ENCODE results near the gene CAMK4.
A peak's percentile ranks its signal among the peaks of the same experiment; 100 is the strongest.
"Not testable (repeated sequence)": the region's sequence is repeated elsewhere in the genome, so short reads cannot be mapped to it uniquely, and the experiment has no call there.

CAMK4 gene

DNA sequence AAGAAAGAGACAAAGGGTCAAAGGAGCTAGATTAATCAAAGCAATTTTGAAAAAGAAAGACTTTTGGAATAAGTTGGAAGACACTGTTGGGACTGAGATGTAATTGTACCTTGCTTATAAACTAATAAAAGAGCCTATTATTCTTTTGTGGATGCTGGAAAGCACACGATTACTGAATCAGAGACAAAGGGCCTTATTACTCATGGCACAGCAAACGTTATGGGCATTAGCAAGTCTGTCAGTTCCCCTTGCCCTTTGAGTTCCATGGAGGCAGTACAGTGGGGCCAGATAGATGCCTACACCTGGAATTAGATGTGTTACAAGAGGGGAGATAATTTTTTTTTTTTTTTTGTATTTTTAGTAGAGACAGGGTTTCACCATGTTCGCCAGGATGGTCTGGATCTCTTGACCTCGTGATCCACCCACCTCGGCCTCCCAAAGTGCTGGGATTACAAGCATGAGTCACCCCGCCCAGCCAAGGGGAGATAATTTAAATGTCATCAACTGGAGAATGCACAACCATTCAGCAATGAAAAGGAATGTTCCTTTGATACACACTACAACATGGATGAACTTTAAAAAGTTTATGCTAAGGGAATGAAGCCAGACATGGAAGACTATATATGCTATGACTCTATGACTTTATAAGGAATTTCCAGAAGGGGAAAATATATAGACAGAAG is 159.2 kb downstream of the CAMK4 start:
- no peak for DNase-seq (ENCODE audit: low spot score)

DNA sequence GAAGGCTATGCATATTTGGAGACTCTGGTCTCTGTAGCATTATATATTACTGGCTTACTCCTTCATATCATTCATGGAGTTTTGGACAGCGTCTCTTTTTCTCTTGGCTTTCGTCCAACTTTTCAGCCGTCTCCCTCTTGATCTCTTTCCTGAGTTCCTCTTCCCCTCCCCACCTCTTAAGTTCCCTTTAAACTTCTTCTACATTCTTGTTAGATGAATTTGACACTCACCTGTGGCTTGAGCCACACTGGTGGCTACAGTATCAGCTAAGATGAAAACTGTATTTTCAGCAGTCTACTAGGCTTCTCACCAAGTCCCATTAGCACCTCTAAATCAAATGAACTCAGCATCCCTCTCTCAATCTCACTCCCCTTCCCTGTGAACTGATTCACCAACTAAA is 160.0 kb downstream of the CAMK4 start:
- no peak for DNase-seq (ENCODE audit: low spot score)

- DNase-seq (ENCODE audit: low spot score) = no peak
Measured at GRCh38 chr5:111385051-111385450, 160.9 kb downstream of the CAMK4 start.

DNA sequence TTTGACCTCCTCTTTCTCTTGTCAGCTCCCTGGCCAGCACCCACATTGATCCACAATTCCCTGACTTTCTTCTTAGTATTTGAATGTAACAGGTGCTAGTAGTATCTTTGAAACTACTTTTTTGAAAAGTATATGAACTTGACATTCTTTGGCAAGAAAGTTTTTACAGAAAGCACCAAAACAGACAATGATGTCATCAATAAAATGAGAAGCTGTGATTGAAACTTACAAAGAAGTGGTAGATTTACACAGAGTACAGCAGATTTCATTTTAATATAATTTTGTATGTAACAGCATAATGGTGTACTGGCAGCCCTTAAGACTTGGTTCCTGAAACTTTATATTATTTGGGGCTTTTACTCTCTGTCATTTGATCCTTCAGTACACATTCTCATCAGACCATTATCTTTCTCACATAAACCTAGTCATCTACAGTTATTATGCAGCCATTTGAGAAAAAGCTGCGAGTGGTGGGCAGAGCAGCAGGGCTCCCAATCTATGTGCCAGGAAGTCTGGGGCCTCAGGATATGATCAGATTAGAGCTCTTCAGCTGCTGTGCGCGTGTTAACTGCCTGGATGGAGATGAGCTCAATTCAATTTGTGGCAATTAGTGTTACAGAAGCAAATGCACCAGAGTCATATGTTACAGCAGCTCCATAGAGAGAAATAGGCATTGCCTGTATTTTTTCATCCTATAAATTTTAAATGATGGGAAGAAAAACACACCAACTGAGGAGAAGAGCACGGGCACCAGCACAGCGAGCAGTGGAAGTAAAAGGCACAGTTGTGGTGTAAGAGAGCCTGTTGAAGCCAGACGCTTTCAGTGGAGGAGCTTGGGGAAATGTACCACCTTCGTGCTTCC is 162.0 kb downstream of the CAMK4 start:
- DNase-seq (ENCODE audit: low spot score) = no peak

- no peak for DNase-seq (ENCODE audit: low spot score)
Measured at GRCh38 chr5:111386832-111387162, 162.6 kb downstream of the CAMK4 start.

- DNase-seq (ENCODE audit: low spot score) = no peak
Measured at GRCh38 chr5:111387361-111387760, 163.2 kb downstream of the CAMK4 start.

GRCh38 chr5:111389390-111390082 is 165.4 kb downstream of the CAMK4 start:
- DNase-seq (ENCODE audit: low spot score) = no peak

- DNase-seq (ENCODE audit: low spot score) = no peak
Measured at GRCh38 chr5:111392181-111392580, 168.0 kb downstream of the CAMK4 start.

DNA sequence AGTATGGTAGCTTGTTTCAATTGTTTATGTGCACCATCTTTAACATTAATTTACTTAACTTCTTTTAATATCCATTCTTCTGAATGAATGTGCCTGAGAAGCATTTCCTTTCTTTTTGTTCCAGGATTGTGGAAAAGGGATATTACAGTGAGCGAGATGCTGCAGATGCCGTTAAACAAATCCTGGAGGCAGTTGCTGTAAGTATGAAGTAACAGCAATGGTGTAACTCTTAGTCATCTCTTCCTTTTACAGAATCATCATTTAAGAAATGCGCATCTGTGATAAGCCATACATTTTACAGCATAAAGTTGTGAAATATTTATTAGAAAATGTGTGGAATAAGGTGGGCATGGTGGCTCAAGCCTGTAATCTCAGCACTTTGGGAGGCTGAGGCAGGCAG is 170.4 kb downstream of the CAMK4 start:
- DNase-seq (ENCODE audit: low spot score) = no peak

DNA sequence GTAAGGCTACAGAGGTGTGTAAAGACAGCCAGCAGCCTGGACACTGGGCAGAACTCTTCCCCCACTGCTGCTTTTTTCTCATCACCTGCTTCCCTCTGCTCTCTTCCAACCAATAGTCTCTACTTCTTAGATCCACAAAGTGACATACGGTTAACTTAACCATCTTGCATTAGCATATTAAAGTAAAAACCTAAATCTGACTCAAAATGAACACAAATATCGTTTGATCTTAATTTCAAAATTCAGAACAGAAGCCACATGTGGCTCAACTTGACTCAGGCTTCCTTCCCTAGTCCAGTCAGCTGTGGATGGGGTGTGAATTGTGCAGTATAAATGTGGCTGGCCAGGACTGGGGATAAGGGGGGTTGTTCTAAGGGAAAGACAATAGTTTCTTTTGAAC is 173.8 kb downstream of the CAMK4 start:
- DNase-seq (ENCODE audit: low spot score) = no peak

- DNase-seq (ENCODE audit: low spot score) = no peak
Measured at GRCh38 chr5:111399113-111399512, 174.9 kb downstream of the CAMK4 start.

DNA sequence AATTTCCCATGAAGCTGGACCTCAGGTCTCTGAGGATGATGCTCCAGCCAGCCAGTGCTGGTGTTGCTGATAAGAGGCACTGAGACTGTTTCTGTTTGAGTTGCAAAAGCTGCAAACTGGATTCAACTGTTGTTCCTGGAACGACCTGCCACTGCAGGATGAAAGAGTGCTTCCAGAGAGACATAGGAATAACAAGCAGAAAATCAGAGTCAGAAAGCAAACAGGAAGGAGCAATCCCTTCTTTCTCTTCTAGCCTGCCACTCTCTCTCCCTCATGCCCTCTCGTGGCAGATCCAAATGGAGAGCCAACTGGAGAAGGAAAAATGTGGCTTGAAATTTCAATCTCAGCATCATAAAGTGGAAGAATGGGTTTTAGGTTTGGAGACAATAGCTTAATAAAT is 177.7 kb downstream of the CAMK4 start:
- no peak for DNase-seq (ENCODE audit: low spot score)

DNA sequence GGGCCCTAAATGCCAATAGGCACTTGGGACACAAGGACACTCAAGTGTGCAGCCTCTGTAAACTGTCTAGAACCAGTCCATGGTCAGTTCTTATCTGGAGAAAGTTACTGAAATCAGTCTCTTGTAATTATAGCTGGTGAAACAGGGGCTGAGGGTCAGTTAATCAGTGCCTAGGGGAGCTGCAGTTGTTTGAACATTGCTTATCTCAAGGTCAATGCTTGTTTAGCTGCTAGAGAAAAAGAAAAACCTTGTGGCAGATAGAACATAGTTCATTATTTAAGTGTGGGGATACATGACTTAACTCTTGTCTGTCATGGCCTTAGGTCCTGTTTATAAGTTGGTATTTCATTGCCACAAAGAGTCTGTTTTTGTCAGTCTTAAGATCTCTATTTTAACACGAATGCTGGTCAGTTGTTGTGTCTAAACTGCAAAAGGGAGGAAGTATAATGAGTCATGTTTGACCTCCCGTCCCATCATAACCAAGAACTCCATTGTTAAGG is 180.1 kb downstream of the CAMK4 start:
- no peak for DNase-seq (ENCODE audit: low spot score)

GRCh38 chr5:111407562-111407961 is 183.4 kb downstream of the CAMK4 start:
- DNase-seq (ENCODE audit: low spot score) = no peak

GRCh38 chr5:111408817-111409216 is 184.6 kb downstream of the CAMK4 start:
- no peak for DNase-seq (ENCODE audit: low spot score)

- not testable (repeated sequence) for DNase-seq (ENCODE audit: low spot score)
Measured at GRCh38 chr5:111409266-111409665, 185.1 kb downstream of the CAMK4 start.

DNA sequence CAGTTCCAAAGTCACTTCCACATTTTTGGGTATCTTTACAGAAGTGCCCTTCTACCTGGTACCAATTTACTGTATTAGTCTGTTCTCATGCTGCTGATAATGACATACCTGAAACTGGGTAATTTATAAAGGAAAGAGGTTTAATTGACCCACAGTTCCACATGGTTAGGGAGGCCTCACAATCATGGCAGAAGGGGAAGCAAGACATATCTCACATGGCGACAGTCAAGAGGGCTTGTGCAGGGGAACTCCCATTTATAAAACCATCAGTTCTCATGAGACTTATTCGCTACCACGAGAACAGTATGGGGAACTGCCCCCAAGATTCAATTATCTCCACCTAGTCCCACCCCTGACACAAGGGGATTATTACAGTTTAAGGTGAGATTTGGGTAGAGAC is 185.9 kb downstream of the CAMK4 start:
- not testable (repeated sequence) for DNase-seq (ENCODE audit: low spot score)

GRCh38 chr5:111411301-111411700 is 187.1 kb downstream of the CAMK4 start:
- DNase-seq (ENCODE audit: low spot score) = no peak

DNA sequence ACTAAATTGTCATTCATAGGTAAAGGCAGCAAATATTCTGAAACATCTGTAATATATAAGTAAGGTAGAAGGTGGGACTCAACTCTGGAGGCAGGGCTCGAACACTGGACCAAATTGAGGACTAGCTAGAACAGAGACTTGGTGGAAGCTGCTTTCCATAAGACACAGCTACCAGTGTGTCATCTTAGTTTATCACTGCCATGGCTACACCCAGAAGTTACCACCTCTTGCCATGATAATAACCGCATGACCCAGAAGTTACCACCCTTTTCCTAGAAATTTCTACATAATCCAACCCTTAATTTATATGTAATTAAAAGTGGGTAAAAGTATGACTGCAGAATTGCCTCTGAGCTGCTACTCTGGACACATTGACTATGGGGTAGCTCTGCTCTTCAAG is 188.4 kb downstream of the CAMK4 start:
- peak; percentile 27 for DNase-seq (ENCODE audit: low spot score)

DNA sequence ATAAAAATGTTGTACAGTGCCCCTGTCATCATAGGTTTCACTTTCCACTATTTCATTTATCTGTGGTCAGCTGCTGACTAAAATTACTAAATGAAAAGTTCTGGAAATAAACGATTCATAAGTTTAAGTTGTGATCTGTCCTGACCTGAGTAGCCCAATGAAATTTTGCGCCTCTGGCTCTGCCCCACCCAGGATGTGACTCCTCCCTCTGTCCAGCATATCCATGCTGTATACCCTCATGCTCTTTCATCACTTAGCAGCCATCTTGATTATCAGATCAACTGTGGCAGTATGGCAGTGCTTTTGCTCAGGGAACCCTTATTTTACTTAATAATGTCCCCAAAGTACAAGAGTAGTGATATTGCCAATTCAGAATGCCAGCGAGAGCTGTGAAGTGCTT is 190.9 kb downstream of the CAMK4 start:
- DNase-seq (ENCODE audit: low spot score) = no peak

DNA sequence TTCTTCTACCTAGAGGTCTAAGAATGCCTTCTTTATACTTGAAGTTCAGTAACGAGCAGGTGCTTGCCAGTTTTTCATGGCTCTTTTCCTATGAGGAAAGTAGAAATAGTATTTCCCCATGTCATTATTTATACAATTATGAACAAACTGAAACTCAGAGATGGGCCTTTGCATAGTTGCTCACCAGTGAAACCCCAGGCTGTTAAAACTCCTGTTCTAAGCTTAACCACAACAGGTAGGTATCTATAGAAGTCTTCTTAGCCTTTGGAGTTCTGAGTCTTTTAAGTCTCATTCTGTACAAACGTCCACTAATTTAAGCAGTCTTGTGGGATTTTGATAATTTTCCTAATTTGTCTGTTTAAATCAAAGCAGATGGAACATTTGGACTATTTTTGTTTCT is 198.1 kb downstream of the CAMK4 start:
- DNase-seq (ENCODE audit: low spot score) = no peak

DNA sequence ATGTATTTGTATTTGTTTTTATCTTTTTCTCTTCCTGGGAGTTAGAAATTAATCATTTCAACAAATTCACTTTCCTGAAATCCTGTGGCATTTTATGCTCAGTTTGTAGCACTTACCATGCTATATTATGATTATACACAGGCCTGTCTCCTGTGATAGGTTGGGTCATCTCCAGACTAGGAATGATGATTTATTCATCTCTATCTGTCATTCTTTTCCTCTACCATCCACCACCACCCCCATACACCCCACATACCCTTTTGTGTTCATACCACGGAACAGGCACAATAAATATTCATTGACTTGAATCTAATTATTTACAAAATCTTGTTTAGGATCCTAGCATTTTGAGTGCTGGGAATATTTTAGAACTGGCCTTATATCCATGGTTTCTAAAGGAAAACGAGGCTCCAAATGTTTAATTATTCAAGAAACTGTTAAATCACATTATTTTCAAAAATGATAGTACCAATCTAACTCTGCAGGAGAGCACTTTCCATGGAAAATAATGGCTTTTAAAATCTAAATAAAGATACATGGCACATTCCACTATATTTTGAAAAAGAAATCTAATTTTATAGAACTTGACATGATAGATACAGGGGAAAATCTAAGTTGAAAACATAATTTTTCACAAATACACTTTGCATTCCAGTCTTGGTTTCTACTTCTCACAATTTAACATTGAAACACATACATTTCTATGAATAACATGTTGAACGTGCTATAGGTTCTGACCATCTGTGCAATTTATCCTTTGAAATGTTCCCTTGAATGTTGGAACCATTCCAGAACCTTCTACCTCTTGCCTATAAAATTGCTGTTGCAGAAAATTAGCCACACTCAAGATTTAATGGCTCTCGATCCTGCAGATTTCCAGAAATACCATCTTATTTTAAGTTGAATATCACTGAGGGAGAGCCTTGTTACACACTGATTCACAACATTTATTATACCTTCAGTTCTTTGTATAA is 198.8 kb downstream of the CAMK4 start:
- no peak for DNase-seq (ENCODE audit: low spot score)
